Measurements from ENCODE around the gene NOS1.
"Not testable (repeated sequence)": the region's sequence is repeated elsewhere in the genome, so short reads cannot be mapped to it uniquely, and the experiment has no call there.

NOS1 gene

DNA sequence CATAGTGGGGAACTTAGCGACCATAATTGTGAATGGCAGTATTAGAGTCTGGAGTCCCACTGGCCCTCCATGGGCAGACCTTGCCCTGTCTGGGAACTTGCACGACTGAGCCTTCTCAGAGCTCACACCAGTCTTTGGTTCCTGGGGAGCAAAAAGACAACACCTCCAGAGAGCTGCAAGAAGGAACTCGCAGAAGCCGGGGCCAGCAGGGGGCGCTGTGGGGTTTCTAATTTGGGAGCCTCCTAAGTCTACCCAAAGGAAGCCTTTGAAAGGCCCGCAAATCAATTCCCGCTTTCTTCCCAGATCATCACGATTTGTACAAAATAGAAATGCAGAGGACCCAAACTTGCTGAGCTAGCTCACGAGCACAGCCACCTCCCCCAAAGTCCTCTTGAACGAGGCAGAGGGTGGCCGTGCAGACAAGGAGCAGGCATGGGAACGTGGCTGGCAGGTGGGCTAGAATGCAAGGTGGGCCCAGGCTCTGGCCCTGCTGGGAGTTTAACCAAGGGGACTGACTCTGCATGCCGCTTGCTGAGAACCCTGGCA is 124.9 kb downstream of the NOS1 start:
- TF ChIP-seq POLR2A (IDR thresholded peaks at IDR 0.05; ENCODE audit: low read length) (no peak), GATA1 (IDR thresholded peaks at IDR 0.05; ENCODE audit: low read depth, low read length) (no peak)
- peak; percentile 64 to 80 for DNase-seq

DNA sequence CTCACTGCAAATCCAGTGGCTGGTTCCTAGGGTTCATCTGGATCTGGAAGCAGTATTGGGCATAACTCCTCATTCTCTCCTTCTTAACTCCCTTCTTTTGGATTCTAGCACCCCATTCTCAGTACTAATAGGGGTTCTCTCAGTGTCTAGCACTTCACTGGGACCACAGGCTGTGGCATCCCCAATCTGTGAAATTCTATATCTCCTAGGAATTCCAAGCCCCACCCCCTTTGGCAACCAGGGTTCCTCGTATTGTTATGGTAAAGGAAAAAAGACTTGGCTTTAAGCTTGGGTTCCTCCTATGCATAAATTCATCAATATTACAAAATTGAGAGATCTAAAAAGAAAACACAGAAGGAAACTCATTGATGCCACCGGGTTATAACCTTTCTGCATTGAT is 126.2 kb downstream of the NOS1 start:
- no peak for DNase-seq
- no peak for TF ChIP-seq POLR2A (IDR thresholded peaks at IDR 0.05; ENCODE audit: low read length)
- no peak for TF ChIP-seq GATA1 (IDR thresholded peaks at IDR 0.05; ENCODE audit: low read depth, low read length)

DNA sequence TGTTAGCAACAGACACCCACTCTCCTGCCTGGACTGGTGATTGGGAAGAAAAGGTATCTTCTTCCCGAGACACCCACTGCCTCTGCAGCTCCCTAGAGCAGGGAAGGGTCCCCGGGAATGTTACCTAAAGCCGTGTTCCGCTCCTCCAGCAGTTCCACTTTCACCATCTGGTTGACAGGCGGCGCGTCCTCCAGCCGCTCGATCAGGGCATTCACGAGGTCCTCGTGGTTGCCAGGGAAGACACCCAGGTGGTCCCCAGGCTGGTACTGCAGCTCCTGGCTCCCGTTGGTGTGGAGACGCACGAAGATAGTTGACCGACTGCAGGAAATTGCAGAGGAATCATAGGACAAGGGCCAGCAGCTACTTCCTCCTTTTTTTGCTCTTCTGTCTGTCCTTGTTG is 127.0 kb downstream of the NOS1 start:
- TF ChIP-seq POLR2A (IDR thresholded peaks at IDR 0.05; ENCODE audit: low read length) (no peak), GATA1 (IDR thresholded peaks at IDR 0.05; ENCODE audit: low read depth, low read length) (no peak)
- DNase-seq: no peak

DNA sequence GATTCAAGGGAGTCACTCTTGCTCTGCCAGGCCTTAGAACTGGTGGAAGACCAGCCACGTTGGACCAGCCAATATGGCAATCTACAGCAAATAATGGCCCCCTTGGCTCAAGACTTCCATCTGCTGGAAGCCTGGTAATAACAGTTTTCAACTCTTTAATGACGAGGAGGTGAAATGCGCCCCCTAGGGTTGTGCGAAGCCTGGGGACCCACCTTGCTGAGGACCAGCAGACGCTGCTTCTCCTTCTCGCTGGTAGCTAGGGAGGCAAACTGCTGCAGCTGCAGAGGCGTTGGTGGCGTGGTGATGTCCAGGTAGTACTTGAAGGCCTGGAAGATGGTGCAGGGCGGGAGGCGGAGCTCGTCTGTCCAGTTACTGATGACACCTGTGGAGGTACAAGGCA is 129.7 kb downstream of the NOS1 start:
- no peak for DNase-seq
- TF ChIP-seq GATA1 (IDR thresholded peaks at IDR 0.05; ENCODE audit: low read depth, low read length) (no peak), POLR2A (IDR thresholded peaks at IDR 0.05; ENCODE audit: low read length) (no peak)

DNA sequence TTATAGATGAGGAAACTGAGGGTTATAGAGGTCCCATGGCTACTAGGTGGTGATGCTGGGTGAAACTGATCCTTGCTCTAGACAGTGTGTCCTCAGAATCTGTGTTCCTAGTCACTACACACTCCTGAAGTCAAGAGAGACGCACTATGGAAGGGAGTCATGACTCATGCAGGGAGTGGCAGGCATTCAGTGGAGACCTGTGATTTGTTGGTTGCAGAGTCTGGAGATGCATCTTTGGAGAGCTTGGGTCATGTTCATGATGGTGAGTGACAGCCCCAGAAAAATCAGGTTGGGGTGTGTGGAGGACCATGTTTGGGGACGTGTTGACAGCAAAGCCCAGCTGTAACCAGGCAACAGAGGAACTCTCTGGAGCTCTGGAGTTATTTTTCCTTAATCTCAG is 133.2 kb downstream of the NOS1 start:
- TF ChIP-seq GATA1 (IDR thresholded peaks at IDR 0.05; ENCODE audit: low read depth, low read length) (no peak), POLR2A (IDR thresholded peaks at IDR 0.05; ENCODE audit: low read length) (no peak)
- DNase-seq: no peak

DNA sequence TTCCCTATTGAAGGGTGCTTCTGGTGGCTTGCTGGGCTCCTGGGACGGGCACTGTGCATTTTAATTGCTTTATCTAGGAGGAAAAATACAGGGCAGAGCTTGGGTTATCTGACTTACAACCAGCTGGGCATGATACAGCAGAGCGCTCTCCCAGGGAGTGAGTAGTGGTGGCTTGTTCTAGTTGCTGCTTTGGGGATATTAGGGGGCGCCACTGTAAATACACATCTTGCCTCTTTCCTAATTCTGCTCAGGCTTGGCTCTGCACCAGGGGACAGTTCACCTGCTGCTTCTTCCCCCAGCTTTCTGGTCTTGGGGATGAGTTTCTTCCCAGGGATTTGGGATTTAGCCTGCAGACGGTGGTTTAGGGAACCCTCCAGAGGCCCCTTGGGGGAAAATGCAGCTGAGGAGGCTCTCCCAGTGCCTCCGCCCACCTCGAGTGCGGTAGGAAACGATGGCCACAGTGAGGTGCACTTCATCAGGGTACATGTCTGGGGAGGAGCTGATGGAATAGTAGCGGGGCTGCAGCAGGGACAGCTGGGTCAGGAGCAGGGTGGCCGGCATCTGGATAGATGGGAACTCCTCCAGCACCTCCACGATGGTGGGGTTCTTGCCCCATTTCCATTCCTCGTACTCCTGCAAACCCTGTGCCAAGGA is 134.3 kb downstream of the NOS1 start:
- DNase-seq: no peak
- TF ChIP-seq GATA1 (IDR thresholded peaks at IDR 0.05; ENCODE audit: low read depth, low read length): no peak

DNA sequence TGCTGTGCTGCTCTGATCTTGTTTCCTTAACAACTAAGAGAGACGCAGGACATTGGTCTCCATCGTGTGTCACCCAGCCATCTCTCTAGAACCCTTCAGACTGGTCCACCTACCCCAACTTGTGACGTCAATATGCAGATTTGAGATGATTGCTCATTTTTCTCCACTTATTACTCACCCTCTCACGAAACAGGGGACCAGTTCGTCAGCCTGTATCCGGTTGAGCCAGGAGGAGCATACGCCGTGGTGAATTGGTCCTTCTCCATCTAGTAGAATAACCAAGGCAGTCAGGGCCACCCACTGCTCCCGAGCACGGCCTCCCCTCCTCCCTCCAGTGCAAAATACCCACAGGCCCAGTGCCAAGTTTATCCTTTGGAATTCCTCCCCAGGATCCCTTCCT is 134.9 kb downstream of the NOS1 start:
- no peak for DNase-seq
- no peak for TF ChIP-seq POLR2A (IDR thresholded peaks at IDR 0.05; ENCODE audit: low read length)
- TF ChIP-seq GATA1 (IDR thresholded peaks at IDR 0.05; ENCODE audit: low read depth, low read length): no peak

DNA sequence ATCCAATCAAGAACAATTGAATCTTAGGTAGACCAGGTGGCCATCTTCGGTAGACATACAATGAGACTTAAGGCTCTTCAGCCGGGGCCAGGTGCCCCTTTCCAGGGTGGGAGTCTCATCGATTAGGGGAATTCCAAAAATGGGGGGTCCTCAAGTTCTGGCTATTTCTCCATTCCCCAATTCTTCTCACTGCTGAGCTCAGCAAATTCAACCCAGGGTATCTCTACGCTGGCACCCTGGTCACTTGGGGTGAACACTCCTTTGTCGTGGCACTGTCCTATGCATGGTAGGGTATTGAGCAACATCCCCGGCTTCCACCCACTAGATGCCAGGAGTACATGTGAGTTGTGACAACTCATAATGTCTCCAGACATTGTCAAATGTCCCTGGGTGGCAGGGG is 136.2 kb downstream of the NOS1 start:
- DNase-seq: no peak
- TF ChIP-seq POLR2A (IDR thresholded peaks at IDR 0.05; ENCODE audit: low read length) (no peak), GATA1 (IDR thresholded peaks at IDR 0.05; ENCODE audit: low read depth, low read length) (no peak)

DNA sequence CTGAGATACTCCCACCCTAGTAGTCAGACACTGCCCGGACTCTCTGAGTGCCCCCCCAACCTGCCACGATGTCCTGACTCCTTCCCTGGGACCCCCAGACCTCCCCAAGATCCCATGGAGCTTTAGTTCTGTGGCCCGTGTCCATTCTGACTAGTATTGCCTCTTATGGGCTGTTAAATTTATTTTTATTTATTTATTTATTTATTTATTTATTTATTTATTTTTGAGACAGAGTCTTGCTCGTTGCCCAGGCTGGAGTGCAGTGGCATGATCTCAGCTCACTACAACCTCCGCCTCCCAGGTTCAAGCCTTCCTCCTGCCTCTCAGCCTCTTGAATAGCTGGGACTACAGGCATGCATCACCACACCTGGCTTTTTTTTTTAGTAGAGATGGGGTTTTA is 140.5 kb downstream of the NOS1 start:
- not testable (repeated sequence) for DNase-seq

DNA sequence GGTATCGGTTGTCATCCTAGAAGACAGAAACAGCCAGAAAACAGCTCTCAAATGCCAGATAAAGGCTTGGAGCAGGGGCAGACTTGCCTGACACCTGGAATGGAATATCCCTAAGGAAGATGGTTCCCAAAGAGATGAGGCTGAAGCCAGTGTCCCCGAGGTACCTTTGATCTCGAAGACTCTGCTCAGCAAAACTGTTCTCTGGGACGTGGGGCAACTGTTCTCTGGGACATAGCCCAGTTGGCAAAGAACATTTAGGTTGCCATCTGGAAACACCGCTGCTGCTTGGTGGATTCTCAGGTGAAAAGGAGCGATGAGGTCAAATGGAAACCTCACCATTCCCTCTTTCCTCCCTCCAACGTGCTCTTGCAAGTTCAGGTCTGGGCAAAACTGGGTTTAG is 143.3 kb downstream of the NOS1 start:
- TF ChIP-seq POLR2A (IDR thresholded peaks at IDR 0.05; ENCODE audit: low read length): no peak
- no peak for TF ChIP-seq GATA1 (IDR thresholded peaks at IDR 0.05; ENCODE audit: low read depth, low read length)
- no peak for DNase-seq

DNA sequence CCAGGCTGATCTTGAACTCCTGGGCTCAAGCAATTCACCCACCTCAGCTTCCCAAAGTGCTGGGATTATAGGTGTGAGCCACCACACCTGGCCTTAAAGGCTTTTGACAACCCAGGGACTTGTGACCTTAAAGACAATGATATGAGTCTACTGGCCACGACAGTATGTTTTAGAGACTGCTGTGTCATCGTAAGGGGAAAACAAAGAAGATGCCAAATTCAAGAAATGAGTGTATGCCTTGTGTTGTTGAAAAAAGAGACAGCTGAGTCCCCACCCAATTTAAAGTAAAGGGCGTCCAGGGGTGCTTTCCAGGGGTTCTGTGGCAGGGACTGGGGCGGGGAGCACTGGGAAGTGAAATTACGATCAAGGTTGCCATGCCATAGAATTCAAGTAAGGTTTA is 144.7 kb downstream of the NOS1 start:
- TF ChIP-seq GATA1 (IDR thresholded peaks at IDR 0.05; ENCODE audit: low read depth, low read length) (no peak), POLR2A (IDR thresholded peaks at IDR 0.05; ENCODE audit: low read length) (no peak)
- no peak for DNase-seq

DNA sequence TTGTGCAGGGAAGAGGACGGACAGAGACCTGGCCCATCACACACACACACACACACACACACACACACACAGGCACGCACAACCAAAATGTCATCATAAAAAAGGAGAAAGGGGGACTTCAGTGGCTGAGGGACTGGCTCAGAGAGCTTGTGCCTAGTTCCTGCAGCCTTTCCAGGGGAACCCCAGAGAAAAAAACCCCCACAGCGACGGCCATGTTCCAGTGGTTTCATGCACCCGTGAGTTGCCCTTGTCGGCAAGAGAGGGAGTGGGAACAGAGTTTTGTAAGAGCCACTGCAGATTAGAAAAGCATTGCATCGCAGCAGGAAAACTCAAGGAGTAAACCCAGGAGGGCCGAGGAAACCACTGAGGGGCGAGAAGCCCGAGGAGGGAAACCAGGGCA is 146.6 kb downstream of the NOS1 start:
- no peak for TF ChIP-seq POLR2A (IDR thresholded peaks at IDR 0.05; ENCODE audit: low read length)
- DNase-seq: no peak

DNA sequence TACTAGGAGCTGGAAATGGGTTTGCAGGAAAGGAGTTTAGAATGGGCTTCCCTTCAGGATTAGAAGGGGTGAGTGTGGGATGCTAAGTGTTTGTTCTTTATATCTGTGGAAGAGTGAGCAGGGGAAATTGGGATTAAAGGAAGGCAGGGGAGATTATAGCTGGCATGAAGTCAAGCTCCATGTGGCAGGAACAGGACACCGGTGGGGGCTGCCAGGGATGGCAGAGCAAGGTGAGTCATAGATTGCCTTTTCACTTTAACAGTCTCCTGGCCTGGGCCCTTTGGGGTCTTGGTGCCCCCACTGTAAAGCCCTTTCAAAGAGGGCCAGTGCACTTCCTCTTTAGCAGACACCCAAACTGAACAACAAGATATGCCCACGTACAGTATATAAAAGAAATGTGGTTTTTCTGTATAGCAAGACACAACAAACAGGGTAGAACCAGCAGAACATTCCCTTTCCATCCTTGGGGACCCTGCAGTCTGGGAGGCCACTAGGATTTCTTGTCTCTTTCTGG is 148.1 kb downstream of the NOS1 start:
- no peak for TF ChIP-seq POLR2A (IDR thresholded peaks at IDR 0.05; ENCODE audit: low read length)
- TF ChIP-seq GATA1 (IDR thresholded peaks at IDR 0.05; ENCODE audit: low read depth, low read length): no peak
- no peak for DNase-seq

DNA sequence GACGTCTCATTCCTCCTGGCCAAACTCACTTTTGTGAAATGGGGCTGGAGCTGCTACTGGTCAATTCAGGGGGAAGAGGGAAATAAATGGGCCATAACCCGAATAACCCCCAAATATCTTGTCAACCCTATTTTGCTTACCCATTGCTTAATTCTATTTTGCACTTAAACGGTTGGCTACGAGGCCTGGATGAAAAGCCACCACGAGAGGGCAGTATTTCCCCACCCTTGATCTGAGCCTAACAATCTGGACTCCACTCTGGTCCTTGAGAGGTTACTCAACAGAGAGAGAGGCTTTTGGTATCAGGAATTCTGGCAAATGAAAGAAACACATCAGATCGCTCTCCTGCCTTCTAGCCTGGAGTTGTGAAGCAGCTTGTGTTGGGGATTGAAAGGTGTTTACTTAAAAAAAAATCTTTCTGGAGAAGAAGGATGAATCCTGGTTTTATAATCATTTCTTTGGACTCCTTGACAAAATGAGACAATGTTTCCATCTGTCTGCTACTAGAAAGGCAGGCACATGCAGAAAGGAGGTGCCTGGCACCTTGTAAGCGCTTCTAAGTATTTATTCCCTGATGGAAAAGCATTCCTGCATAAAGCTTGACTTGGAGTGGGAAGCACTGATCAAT is 148.7 kb downstream of the NOS1 start:
- TF ChIP-seq GATA1 (IDR thresholded peaks at IDR 0.05; ENCODE audit: low read depth, low read length) (no peak), POLR2A (IDR thresholded peaks at IDR 0.05; ENCODE audit: low read length) (no peak)
- peak; percentile 55 to 81 for DNase-seq

DNA sequence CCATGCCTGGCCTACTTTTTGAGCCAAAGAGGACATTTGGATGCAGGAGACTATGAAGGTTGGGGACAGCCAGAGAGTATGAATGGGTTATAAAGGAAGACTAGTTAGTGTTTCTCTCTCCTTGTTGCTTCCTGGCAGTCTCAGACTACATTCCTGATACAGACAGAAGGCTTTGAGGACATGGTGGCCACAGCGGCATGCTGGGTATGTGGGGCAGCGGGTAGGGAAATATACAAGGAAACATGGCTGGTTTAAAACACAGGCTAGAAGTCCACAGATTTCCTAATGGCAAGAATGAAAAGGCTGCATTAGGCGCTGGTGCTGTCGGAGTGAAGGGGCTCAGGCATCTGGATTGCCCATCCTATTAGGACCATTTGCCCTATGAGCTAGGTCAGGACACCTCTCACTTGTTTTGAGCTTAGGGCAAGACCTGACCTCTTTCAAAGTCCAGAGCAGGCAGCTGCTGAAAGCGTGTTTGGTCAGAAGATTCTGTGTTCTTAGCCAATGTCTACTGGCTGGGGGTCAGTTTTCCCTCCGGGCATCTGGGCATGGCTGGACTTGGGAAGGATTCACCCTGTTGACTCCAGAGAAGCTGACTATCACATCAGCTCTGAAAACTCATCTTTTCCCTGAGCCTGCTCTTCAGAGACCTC is 151.0 kb downstream of the NOS1 start:
- TF ChIP-seq POLR2A (IDR thresholded peaks at IDR 0.05; ENCODE audit: low read length): no peak
- TF ChIP-seq GATA1 (IDR thresholded peaks at IDR 0.05; ENCODE audit: low read depth, low read length): no peak
- DNase-seq: no peak

Measured in erythroblast (primary cell).